ENCODE measurements around the gene RANBP10.

GRCh38 chr16:67811899-67812298, 5.5 kb upstream of the RANBP10 start:
- TF ChIP-seq EZH2phosphoT487 (IDR thresholded peaks at IDR 0.05; ENCODE audit: unreplicated experiment) (no peak), CTCF (conservative IDR thresholded peaks at IDR 0.05; ENCODE audit: low read depth in 2 of 2) (no peak), POLR2AphosphoS5 (IDR thresholded peaks at IDR 0.05; ENCODE audit: low read depth) (no peak), REST (IDR thresholded peaks at IDR 0.05; ENCODE audit: unreplicated experiment) (no peak), ZNF114 (CRISPR knock-in tag; IDR thresholded peaks at IDR 0.05) (no peak), CREB1 (CRISPR knock-in tag; IDR thresholded peaks at IDR 0.05; ENCODE audit: low read depth) (no peak), EZH2 (IDR thresholded peaks at IDR 0.05; ENCODE audit: low read depth, unreplicated experiment) (no peak), JUNB (IDR thresholded peaks at IDR 0.05; ENCODE audit: unreplicated experiment) (no peak), ZNF462 (CRISPR knock-in tag; IDR thresholded peaks at IDR 0.05) (no peak), STAT1 (IDR thresholded peaks at IDR 0.05; ENCODE audit: unreplicated experiment) (no peak)
